GM23338 (cell line): ENCODE data around the gene CMTM6. TPM values are rescaled to one million over a fixed set of nuclear protein-coding genes. Genes with fewer than 3 reads are reported as not detected.
A peak's percentile ranks its signal among the peaks of the same experiment; 100 is the strongest.

Experiments
- ATAC-seq: fragments of 200-7000 bp; cut with Tn5 transposase; 3 replicates; pipeline ENCODE4 v1.9.1; 2020
- DNase-seq: peaks from one replicate; pipeline ENCODE4 v3.0.0-alpha.2; 2015; ENCODE audit warnings: low spot score
- H2AFZ ChIP-seq: fragments of 200-600 bp; sonication (generic); 2 replicates; pipeline ENCODE4 v1.8.0; 2016; ENCODE audit warnings: antibody characterized with exemption, mild to moderate bottlenecking, moderate library complexity
- H3F3A ChIP-seq: fragments of 200-600 bp; sonication (generic); replicated peaks from 2 replicates; pipeline ENCODE4 v1.8.0; 2017; ENCODE audit warnings: antibody characterized with exemption, mixed run types, low read depth
- H3K27ac ChIP-seq: fragments of 200-600 bp; sonication (generic); 2 replicates; pipeline ENCODE4 v1.6.1; 2016; ENCODE audit warnings: low read depth
- H3K27me3 ChIP-seq: fragments of 200-600 bp; sonication (generic); 2 replicates; pipeline ENCODE4 v1.8.0; 2016; ENCODE audit warnings: mild to moderate bottlenecking, mixed run types, moderate library complexity; ENCODE audit not compliant: insufficient read depth
- H3K36me3 ChIP-seq: fragments of 200-600 bp; sonication (generic); 2 replicates; pipeline ENCODE4 v1.8.0; 2016; ENCODE audit warnings: mild to moderate bottlenecking; ENCODE audit not compliant: insufficient read depth
- H3K4me1 ChIP-seq: fragments of 200-600 bp; sonication (generic); 2 replicates; pipeline ENCODE4 v1.8.0; 2016; ENCODE audit warnings: mild to moderate bottlenecking, moderate library complexity; ENCODE audit not compliant: insufficient read depth
- H3K4me2 ChIP-seq: fragments of 200-600 bp; sonication (generic); 2 replicates; pipeline ENCODE4 v1.7.1; 2017; ENCODE audit warnings: mixed run types
- H3K4me3 ChIP-seq: fragments of 200-600 bp; sonication (generic); 2 replicates; pipeline ENCODE4 v1.6.1; 2016; ENCODE audit warnings: mixed run types
- H3K79me2 ChIP-seq: fragments of 200-600 bp; sonication (generic); replicated peaks from 2 replicates; pipeline ENCODE4 v1.8.0; 2017; ENCODE audit warnings: mild to moderate bottlenecking; ENCODE audit not compliant: insufficient read depth
- H3K9me2 ChIP-seq: fragments of 200-600 bp; sonication (generic); 2 replicates; pipeline ENCODE4 v1.8.0; 2017; ENCODE audit not compliant: insufficient read depth
- H4K20me1 ChIP-seq: fragments of 200-600 bp; sonication (generic); replicated peaks from 2 replicates; pipeline ENCODE4 v1.8.0; 2017; ENCODE audit warnings: mild to moderate bottlenecking; ENCODE audit not compliant: insufficient read depth
- H3K27ac Mint-ChIP-seq: 2 replicates; pipeline ENCODE4 v1.8.0; 2020; ENCODE audit warnings: inconsistent platforms, mild to moderate bottlenecking, moderate library complexity, mixed read lengths
- H3K27me3 Mint-ChIP-seq: 3 replicates; pipeline ENCODE4 v1.8.0; 2022; ENCODE audit warnings: low read depth, mild to moderate bottlenecking, moderate library complexity, mixed read lengths, inconsistent platforms; ENCODE audit not compliant: insufficient read depth, poor library complexity
- H3K36me3 Mint-ChIP-seq: 3 replicates; pipeline ENCODE4 v1.8.0; 2021; ENCODE audit warnings: low read depth, mild to moderate bottlenecking, inconsistent platforms, moderate library complexity, mixed read lengths
- H3K4me1 Mint-ChIP-seq: 3 replicates; pipeline ENCODE4 v1.8.0; 2020; ENCODE audit warnings: mild to moderate bottlenecking, inconsistent platforms, mixed read lengths
- H3K4me3 Mint-ChIP-seq: 3 replicates; pipeline ENCODE4 v1.8.0; 2021; ENCODE audit warnings: moderate library complexity, mild to moderate bottlenecking, inconsistent platforms, mixed read lengths
- H3K9me3 Mint-ChIP-seq: 3 replicates; pipeline ENCODE4 v1.8.0; 2020; ENCODE audit warnings: moderate library complexity, mild to moderate bottlenecking, inconsistent platforms, mixed read lengths
- CREB1 ChIP-seq: fragments of 250-450 bp; sonication (Bioruptor Pico); IDR thresholded peaks from 2 replicates; pipeline ENCODE4 v1.5.0; 2020; ENCODE audit warnings: low read depth, mild to moderate bottlenecking, moderate library complexity
- EZH2 ChIP-seq: fragments of 200-600 bp; sonication (generic); IDR thresholded peaks from one replicate; pipeline ENCODE4 v1.8.0; 2017; ENCODE audit warnings: antibody characterized with exemption, mild to moderate bottlenecking, low read depth; ENCODE audit not compliant: unreplicated experiment
- JUNB ChIP-seq: IDR thresholded peaks from one replicate; pipeline ENCODE4 v1.6.1; 2016; ENCODE audit warnings: antibody characterized with exemption; ENCODE audit not compliant: unreplicated experiment
- NANOG ChIP-seq: IDR thresholded peaks from 2 replicates; pipeline ENCODE4 v1.6.1; 2016; ENCODE audit warnings: antibody characterized with exemption, borderline replicate concordance
- REST ChIP-seq: IDR thresholded peaks from one replicate; pipeline ENCODE4 v1.6.1; 2018; ENCODE audit warnings: antibody characterized with exemption; ENCODE audit not compliant: unreplicated experiment
- STAT1 ChIP-seq: IDR thresholded peaks from one replicate; pipeline ENCODE4 v1.6.1; 2016; ENCODE audit warnings: antibody characterized with exemption; ENCODE audit not compliant: unreplicated experiment
- ZNF331 ChIP-seq: fragments of 250-450 bp; sonication (Bioruptor Pico); IDR thresholded peaks from 2 replicates; pipeline ENCODE4 v1.5.0; 2020; ENCODE audit warnings: low read depth, mild to moderate bottlenecking, moderate library complexity
- ZNF462 ChIP-seq: fragments of 250-450 bp; sonication (Bioruptor Pico); IDR thresholded peaks from 2 replicates; pipeline ENCODE4 v1.5.0; 2020; ENCODE audit warnings: mild to moderate bottlenecking, moderate library complexity
- polyA plus RNA-seq: library from polyadenylated mRNA; unstranded; fragments of >200 nt; fragmentation: Nextera tagmentation; extraction: Ambion mirVana; gene quantifications from 2 replicates; pipeline ENCODE4 v1.2.1, GENCODE V29; 2016
- total RNA-seq: library from RNA; depleted of rRNA; stranded (reverse); fragments of >200 nt; shearing (Covaris generic); gene quantifications from 2 replicates; pipeline ENCODE4 v1.2.3, GENCODE V29; 2014

CMTM6 gene
- total and polyA plus RNA-seq, 2 experiments from 2014 or later, result 42.3 to 123 TPM

- Histone ChIP-seq H3K4me2 (no peak overlapping the region), H3K9me2 (no peaks in the 10 kb centered on the region), H3K27ac (no peak overlapping the region), H3K79me2 (0 out of 2 replicates have a peak, but pooled peaks cover 5% of the 10 kb centered on the region), H4K20me1 (no peaks in the 10 kb centered on the region), H3K36me3 (peaks cover under 1% of the 10 kb centered on the region; the same call in 1 of the 2 replicates), H3K4me1 (no peaks in the 10 kb centered on the region; the same call in 1 of the 2 replicates), H2AFZ (no peak overlapping the region), H3F3A (no peaks in the 10 kb centered on the region), H3K4me3 (no peak overlapping the region), H3K27me3 (no peaks in the 10 kb centered on the region)
- TF ChIP-seq ZNF462 (CRISPR knock-in tag) (no peak), NANOG (no peak), EZH2 (no peak), JUNB (no peak)
- Mint-ChIP-seq H3K4me3 (no peak overlapping the region), H3K36me3 (peaks cover 11% of the 10 kb centered on the region), H3K27ac (peak overlapping the region; percentile 17), H3K4me1 (peaks cover 17% of the 10 kb centered on the region), H3K9me3 (no peaks in the 10 kb centered on the region), H3K27me3 (peaks cover under 1% of the 10 kb centered on the region)
- DNase-seq (peak; percentile 24), ATAC-seq (peak; percentile 76)
Observed at GRCh38 chr3:32447865-32448400, 54.7 kb downstream of the CMTM6 start.

- Histone ChIP-seq H3K4me1 (peaks cover 4% of the 10 kb centered on the region), H3F3A (no peaks in the 10 kb centered on the region), H3K27ac (no peak overlapping the region), H2AFZ (no peak overlapping the region), H3K36me3 (no peaks in the 10 kb centered on the region; the same call in 1 of the 2 replicates), H3K4me3 (no peak overlapping the region), H3K27me3 (no peaks in the 10 kb centered on the region), H3K4me2 (no peak overlapping the region), H3K79me2 (0 out of 2 replicates have a peak, but pooled peaks cover 5% of the 10 kb centered on the region), H4K20me1 (peaks cover 4% of the 10 kb centered on the region; the same call in 1 of the 2 replicates), H3K9me2 (no peaks in the 10 kb centered on the region)
- Mint-ChIP-seq H3K4me1 (peaks cover 14% of the 10 kb centered on the region), H3K9me3 (no peaks in the 10 kb centered on the region), H3K27ac (no peak overlapping the region), H3K4me3 (no peak overlapping the region), H3K27me3 (peaks cover 2% of the 10 kb centered on the region), H3K36me3 (peaks cover 15% of the 10 kb centered on the region)
- no peak for ATAC-seq
- no peak for DNase-seq
- TF ChIP-seq CREB1 (no peak), REST (no peak), ZNF331 (CRISPR knock-in tag) (no peak), STAT1 (no peak), NANOG (no peak)
Observed at GRCh38 chr3:32443478-32443877, 59.2 kb downstream of the CMTM6 start.
